ENCODE data around the gene LIMK1. TPM values are rescaled to one million over a fixed set of nuclear protein-coding genes. Genes with fewer than 3 reads are reported as not detected.

LIMK1 gene
- total RNA-seq, 1 donor from 2014 or later = 178 TPM

GRCh38 chr7:74093671-74094223, 10.1 kb downstream of the LIMK1 start:
- H3K9me3 Mint-ChIP-seq (ENCODE audit: unreplicated experiment) = peaks cover 19% of the 10 kb centered on the region
- H3K27me3 Mint-ChIP-seq (ENCODE audit: unreplicated experiment) = peaks cover 13% of the 10 kb centered on the region
- peaks cover 16% of the 10 kb centered on the region for H3K4me1 Mint-ChIP-seq (ENCODE audit: low read depth, unreplicated experiment)
- H3K27ac Mint-ChIP-seq (ENCODE audit: unreplicated experiment) = peak overlapping the region; percentile 96
- no peak for TF ChIP-seq CTCF (IDR thresholded peaks at IDR 0.05; ENCODE audit: partially characterized antibody, unreplicated experiment)
- peak overlapping the region; percentile 87 for H3K4me3 Mint-ChIP-seq (ENCODE audit: unreplicated experiment)
- peaks cover 8% of the 10 kb centered on the region for H3K36me3 Mint-ChIP-seq (ENCODE audit: unreplicated experiment)
- no peak for DNase-seq

GRCh38 chr7:74094224-74095101, 10.9 kb downstream of the LIMK1 start:
- no peak for TF ChIP-seq CTCF (IDR thresholded peaks at IDR 0.05; ENCODE audit: partially characterized antibody, unreplicated experiment)
- H3K4me1 Mint-ChIP-seq (ENCODE audit: low read depth, unreplicated experiment) = peaks cover 16% of the 10 kb centered on the region
- peaks cover 13% of the 10 kb centered on the region for H3K27me3 Mint-ChIP-seq (ENCODE audit: unreplicated experiment)
- no peak for DNase-seq
- peak overlapping the region; percentile 83 for H3K27ac Mint-ChIP-seq (ENCODE audit: unreplicated experiment)
- H3K36me3 Mint-ChIP-seq (ENCODE audit: unreplicated experiment) = peaks cover 8% of the 10 kb centered on the region
- H3K9me3 Mint-ChIP-seq (ENCODE audit: unreplicated experiment) = peaks cover 17% of the 10 kb centered on the region
- H3K4me3 Mint-ChIP-seq (ENCODE audit: unreplicated experiment) = peak overlapping the region; percentile 87

DNA sequence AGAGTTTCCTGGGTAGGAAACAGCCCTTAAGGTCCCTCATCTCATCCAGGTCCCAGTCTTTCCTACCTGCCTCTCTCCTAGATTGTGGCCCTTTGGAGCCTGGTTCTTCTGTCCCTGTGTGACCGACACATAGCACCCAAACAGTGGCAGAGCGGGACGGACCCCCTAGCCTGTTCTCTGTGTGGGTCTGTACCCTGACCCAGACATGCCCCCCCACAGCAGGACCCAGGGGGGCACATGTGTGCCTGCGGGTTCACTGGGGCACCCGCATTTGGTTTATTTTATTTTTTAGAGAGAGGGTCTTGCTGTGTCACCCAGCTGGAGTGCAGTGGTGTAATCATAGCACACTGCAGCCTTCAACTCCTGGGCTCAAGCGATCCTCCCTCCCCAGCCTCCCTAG, 11.5 kb downstream of the LIMK1 start:
- no peak for DNase-seq
- H3K4me3 Mint-ChIP-seq (ENCODE audit: unreplicated experiment) = peak overlapping the region; percentile 59
- peaks cover 8% of the 10 kb centered on the region for H3K36me3 Mint-ChIP-seq (ENCODE audit: unreplicated experiment)
- H3K9me3 Mint-ChIP-seq (ENCODE audit: unreplicated experiment) = peaks cover 17% of the 10 kb centered on the region
- peaks cover 16% of the 10 kb centered on the region for H3K4me1 Mint-ChIP-seq (ENCODE audit: low read depth, unreplicated experiment)
- peaks cover 13% of the 10 kb centered on the region for H3K27me3 Mint-ChIP-seq (ENCODE audit: unreplicated experiment)
- H3K27ac Mint-ChIP-seq (ENCODE audit: unreplicated experiment) = peak overlapping the region; percentile 77
- TF ChIP-seq CTCF (IDR thresholded peaks at IDR 0.05; ENCODE audit: partially characterized antibody, unreplicated experiment) = no peak

DNA sequence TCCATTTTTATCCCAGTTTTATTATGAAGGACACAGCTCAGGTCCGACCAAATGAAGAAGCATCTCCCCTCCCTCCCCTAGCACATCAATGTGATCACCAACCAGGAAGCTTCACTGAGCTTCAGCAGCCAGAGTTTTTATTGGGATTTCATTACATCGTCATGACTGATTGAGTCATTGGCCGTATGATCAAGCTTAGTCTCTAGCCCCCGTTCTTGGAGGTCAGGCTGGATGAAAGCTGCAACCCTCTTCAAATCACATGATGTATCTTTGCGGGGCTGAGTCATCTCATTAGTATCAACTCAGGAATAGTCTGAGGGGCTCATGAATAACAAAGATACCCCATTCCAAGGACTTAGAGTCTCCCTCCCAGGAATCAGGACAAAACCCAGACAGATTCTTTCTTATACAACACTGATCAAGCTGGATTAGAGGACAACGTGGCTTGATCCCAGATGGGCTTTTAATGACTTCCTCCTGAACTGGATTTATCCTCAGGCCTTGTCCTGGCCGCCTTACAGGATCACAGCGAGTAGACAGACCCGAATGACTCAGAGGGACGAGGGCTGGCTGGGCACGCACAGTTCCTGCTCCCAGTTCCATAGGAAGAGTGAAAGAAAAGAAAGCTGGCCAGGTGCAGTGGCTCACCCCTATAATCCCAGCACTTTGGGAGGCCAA, 14.5 kb downstream of the LIMK1 start:
- peaks cover 6% of the 10 kb centered on the region for H3K9me3 Mint-ChIP-seq (ENCODE audit: unreplicated experiment)
- H3K36me3 Mint-ChIP-seq (ENCODE audit: unreplicated experiment) = peaks cover 8% of the 10 kb centered on the region
- TF ChIP-seq CTCF (IDR thresholded peaks at IDR 0.05; ENCODE audit: partially characterized antibody, unreplicated experiment) = no peak
- H3K27ac Mint-ChIP-seq (ENCODE audit: unreplicated experiment) = peak overlapping the region; percentile 38
- H3K27me3 Mint-ChIP-seq (ENCODE audit: unreplicated experiment) = peaks cover 4% of the 10 kb centered on the region
- H3K4me3 Mint-ChIP-seq (ENCODE audit: unreplicated experiment) = no peak overlapping the region
- peaks cover 8% of the 10 kb centered on the region for H3K4me1 Mint-ChIP-seq (ENCODE audit: low read depth, unreplicated experiment)
- no peak for DNase-seq

Measured in glutamatergic neuron (in vitro differentiated cells).